COLO668 (cell line): ENCODE data around the gene SSR3.
"Not testable (repeated sequence)": the region's sequence is repeated elsewhere in the genome, so short reads cannot be mapped to it uniquely, and the experiment has no call there.

ENCODE experiments used
- DNase-seq: peaks from one replicate; lab custom pipeline; 2025; ENCODE audit not compliant: unreplicated experiment; lab: John Stamatoyannopoulos, UW

Gene SSR3

DNA sequence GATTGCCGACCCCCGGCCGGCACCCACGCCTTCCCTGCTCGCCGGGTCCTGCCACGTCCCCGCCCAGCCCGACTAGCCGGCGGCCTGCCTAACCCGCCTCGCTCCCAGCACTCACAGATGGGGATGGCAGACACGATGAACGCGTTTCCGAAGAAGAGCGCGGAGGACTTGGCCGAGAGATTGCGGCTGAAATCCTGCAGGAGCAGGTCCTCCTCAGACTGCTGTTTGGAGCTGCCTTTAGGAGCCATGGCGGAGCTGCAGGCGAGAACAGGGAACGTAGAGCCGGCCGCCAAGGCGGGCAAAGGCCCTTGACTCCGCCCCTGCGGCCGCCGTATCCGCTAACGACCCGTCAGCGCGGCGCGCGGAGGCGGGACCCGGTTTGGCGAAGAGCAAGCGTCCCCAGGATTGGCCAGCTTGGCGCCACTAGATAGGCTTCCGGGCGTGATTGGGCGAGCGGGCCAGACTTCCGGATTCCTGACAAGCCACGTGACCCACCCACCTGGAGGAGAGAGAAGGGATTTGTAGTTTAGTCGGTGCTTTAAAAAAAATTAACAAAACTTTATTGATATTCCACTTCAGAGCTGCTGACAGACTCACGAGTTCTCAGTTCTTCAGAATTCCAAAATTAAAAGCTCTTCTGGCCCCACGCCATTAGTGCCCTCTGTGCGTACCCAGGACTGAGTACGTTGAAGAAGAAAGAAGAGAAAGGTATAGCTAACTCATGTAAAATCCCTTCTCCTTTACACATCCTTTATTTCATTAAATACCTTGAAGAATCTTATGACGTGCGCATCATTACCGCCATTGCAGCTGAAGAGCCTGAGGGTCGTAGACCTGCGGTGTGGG is at the start of gene SSR3:
SSR3 (minus strand) TSS at position 276 of the 846 bp plus-strand sequence; CDS start at position 248, 28 bp downstream.
- DNase-seq, result peak; percentile 97

DNA sequence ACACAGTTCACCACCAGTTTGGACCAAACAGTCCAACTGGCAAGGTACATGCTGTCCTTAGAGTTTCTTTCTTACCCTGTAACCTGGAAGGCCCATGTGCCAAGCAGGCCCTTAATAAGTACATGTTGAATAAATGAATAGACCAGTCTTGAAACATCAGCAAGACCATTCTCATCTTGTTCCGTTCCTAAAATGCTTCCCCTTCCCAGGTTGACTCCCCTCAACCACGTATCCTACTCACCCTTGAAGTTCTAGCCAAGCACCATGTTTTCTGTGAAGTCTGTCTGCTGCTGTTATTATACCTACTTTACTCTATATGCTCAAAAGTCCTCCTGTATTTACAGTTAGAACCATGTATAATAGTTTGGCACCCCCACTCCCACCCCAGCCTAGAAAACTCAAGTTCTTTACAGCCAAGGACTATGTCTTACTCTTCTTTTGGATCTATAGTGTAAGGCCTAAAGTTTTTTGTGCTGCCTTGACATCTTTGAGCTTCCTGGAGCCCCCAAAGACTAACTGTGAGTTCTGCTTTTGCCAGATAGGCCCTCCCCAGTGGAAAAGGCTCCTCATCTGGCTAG is 49.2 kb upstream of the SSR3 start:
- no peak for DNase-seq

DNA sequence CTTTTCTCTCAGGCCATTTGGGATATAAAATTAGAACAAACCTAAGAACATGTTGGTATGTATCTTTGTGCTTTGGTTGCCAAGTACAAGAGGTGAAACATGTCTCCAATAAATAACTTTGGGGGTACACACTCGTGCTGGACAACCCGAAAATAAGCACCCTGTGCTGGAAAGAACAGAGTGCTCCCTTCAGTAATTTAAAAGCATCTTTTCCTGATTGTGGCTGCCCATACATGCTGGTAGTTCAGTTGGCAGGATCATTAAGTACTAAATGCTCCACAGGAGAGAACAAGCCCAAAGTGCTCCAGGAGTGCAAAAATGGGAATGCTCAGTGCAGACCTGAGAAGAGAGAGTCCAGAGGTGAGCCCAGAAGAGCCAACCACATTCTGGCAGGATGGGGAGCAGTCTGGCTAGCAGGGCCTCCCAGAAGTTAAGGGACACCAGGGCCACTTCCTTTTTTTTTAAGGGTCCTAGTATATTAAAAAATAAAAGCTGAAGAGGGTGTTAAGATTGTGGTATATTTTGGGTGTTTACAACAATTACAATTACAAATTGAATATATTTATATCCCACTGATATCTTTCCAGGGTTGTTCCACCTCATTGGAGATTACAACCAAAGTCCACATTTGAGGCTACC is 48.6 kb upstream of the SSR3 start:
- DNase-seq, result no peak

DNA sequence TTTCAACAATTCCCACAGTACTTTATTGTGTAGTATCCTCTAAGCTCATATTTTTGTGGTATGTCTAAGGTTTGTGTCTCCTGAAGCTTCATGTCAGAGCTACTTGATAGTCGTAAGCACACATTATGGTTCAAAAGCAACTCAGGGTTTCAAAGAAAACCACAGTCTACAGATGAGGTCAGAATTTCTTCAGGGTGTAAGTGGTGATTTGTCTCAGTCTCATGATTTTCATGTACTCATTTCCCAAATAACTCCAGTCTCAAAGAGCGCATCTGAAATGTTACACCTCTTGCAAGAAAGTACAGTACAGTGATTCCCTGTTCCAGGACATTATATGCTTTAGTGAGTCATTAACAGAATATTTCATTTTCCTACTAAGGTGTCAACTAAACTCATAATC is 47.5 kb upstream of the SSR3 start:
- DNase-seq, result no peak

DNA sequence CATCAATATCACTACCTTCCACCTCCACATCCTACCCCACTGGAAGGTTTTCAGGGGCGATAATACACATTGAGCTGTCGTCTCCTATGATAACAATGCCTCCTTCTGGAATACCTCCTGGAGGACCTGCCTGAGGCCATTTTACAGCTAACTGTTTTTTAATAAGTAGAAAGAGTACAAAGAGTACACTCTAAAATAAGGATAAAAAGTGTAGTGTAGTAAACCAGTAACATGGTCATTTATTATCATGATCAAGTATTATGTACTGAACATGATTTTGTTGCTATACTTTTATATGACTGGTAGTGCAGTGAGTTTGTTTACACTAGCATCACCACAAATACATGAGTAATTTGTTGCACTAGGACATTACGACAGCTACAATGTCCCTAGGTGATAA is 46.6 kb upstream of the SSR3 start:
- DNase-seq, result no peak

DNA sequence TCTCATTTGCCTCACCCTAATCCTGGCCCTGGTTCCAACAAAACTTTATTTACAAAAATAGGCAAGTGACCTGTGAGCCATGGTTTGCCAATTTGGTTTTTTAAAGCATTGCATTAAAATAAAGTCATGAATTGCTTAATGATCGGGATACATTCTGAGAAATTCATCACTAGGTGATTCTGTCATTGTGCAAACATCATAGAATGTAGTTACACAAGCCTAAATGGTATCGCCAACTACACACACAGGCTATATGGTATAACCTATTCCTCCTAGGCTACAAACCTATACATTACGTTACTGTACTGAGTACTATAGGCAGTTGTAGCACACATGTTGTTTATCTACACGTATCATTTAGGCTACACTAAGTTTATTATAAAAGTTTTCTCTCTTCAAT is 45.9 kb upstream of the SSR3 start:
- no peak for DNase-seq

DNA sequence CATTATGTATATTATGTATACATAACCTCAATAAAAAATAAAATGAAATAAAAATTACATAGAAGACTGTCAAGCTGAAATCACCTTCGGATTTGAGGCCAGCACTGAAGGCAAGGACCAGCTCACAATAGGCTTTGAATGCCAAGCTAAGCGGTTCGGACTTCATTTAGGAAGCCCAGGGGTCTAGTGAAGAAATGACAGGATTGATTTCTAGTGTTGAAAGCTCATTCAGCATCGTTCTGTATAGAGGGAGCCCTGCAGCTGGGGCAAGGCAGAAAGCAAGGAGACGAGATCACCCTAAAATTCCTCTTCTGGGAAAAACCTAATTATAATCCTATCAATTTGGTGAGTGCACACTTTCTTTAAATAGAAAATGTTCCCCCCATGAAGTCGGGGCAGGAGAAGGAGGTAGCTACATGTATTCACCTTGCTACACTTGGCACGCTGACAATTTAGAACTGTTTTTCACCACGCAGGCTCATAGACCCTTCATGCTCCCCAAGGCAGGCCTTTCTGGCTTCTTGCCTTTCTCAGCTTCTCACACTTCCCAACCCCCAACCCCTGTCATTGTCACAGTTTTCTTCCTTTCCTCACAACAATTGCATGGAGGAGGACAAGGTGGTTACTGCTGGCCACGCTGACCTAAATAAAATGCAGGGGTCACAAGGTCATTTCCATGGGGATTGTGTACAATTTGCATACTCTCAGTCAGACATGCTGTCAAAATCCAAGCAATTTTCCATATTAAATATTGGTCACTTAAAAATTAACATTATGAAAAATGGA is 44.4 kb upstream of the SSR3 start:
- DNase-seq, result no peak

DNA sequence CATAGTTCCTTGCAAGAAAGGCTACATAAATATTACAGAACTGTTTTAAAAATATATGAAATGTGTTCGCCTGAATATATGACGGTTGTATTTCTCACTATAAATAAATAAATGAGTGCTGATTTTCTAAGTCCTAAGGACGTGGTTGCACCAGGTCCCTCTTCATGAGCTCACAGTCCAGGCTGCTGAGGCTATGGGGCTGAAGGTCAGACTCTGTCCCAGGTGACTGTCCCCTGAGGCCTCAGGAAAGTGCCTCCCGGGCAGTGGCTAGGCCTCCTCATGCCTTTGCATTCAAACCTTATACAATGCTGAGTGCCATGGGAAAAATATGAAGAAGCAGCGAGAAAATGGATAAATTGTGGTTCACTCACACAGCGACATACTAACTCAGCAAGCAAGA is 43.5 kb upstream of the SSR3 start:
- DNase-seq, result no peak

DNA sequence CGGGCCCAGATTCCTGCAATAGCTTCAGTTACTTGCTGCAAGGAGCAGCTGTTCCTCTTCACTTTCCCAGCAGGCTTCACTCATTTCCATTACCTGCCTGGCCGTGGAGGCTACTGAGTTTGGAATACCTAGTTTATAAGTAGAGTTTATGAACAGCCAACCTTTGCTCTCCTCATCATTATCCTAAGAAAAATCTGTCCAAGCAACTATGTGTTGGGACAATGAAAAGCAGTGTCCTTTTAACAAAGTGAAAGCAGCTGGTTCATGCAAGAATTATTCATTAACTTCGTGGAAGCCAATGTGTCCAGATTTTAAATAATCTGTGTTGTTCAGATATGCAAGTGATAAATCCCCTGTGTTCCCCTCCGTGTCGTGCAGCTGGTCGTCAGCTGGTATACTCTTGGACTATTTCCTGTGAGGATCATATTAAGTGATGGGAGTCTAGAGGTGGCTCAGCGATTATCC is 39.3 kb upstream of the SSR3 start:
- DNase-seq, result no peak

DNA sequence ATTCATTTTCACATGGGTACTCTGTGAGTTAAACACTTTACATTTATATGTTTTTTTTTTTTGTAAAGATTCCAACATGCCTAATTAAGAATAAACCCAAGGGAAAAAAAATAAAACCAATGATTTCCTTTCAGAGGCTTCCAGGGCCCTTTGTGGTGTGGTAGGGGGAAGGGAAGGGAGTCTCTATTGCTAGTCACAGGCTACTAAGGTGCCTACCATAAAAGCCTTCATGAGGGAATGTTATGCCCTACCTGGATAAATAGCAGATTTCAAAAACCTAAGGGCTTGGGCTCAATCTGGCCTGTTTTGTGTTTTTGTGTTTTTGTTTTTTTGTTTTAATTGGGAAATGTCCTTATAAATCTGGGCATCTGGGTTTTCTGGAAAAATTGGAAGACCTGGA is 38.9 kb upstream of the SSR3 start:
- no peak for DNase-seq

DNA sequence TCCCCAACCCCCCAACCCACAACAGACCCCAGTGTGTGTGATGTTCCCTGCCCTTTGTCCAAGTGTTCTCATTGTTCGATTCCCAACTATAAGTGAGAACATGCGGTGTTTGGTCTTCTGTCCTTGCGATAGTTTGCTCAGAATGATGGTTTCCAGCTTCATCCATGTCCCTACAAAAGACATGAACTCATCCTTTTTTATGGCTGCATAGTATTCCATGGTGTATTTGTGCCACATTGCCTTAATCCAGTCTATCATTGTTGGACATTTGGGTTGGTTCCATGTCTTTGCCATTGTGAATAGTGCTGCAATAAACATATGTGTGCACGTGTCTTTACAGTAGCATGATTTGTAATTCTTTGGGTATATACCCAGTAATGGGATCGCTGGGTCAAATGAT is 34.9 kb upstream of the SSR3 start:
- DNase-seq, result not testable (repeated sequence)

DNA sequence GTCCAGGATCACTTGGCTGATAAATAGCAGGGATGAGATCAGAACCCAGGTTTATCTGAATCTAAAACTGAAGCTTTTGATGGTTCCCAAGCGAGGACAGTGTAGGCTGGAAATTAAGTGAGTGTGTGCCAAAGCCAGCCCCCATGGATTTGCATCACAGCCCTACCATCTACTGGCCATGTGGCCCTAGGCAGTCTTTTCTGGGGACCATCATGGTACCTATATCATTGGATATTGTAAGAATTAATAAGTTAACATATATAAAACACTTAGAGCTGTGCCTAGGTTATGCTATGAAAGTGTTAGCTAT is 32.8 kb upstream of the SSR3 start:
- no peak for DNase-seq

DNA sequence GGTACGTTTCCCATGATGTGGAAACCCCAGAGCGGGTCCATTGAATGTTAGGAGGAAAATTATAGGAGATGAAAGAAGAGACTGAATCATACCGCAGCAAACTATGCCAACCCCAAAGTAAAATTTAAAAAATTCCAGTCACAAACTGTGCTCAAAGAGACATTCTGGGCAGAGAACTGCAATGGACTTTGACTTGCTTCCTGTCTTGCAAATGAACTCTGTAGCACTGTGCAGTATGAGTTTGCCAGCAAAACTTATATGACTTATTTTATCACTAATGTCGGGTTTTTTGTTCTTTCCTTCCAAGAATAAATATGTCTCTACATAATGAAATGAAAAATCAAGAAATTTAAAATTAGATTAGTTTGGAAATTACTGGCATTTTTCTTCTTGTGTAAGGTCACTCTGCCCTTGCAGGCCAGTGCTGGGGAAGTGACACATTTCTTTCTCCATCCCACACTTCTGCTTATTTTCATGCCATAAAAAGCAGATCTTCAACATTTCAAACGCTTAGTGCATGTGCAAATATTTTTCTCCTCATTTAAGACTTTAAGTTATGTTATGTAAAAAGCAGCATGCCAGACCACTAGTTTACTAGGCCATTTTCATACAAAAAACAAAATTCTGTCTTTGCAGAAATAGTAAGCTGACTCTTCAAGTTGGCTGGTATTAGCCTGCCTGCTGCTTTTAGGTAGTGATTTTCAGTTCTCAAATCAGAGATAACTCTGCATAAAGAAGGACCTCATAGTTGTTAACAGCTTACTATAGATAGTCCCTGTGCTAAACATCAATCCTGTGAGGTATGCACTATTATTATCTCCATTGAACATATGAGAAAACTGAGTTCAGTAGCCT is 32.2 kb upstream of the SSR3 start:
- no peak for DNase-seq

DNA sequence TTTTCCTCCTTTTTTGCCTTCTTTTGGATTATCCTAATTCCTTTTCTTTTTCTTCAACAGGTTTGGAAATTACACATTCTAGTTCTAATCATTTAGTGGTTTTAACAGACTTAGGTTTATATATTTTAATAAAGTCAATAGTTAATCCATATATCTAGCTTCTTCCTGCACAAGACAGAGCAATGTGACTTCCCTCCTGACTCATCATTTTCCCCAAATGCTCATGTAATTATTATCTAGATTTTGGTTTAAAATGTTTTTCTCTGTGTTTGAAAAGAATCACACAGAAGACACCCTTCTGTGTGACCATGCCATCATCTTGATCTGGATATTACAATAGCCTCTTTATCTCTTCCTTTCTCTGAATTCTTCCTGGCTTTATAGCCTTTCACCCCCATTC is 28.6 kb upstream of the SSR3 start:
- DNase-seq, result no peak

DNA sequence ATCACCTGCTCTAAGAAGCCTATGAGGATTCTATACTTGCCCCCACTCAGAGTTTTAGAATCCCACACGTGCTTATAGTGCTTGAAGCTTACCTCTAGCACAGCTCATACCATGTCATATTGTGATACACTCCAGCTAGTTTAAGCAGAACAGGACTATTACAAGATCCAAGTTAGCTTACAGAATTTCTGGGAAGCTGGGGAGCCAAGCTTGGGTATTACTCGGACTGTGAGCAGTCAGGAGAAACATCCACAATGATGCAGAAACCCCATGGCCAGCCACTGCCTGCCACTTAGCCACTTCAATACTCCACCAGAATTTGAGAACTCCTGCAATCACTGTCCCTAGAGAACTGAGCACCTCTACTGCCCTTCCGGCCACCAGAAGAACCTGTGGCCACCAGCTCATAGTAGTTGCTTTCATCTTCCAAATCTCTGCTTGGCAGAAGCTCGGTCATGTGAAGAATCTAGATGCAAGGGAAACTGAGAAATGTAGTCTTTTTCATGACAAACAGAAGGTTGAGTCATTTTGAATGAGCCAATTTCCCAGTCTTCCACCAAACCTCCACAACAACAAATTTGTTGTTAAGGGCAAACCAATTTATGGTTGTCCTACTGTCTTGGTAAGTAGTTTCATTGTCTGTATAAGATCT is 27.7 kb upstream of the SSR3 start:
- no peak for DNase-seq

DNA sequence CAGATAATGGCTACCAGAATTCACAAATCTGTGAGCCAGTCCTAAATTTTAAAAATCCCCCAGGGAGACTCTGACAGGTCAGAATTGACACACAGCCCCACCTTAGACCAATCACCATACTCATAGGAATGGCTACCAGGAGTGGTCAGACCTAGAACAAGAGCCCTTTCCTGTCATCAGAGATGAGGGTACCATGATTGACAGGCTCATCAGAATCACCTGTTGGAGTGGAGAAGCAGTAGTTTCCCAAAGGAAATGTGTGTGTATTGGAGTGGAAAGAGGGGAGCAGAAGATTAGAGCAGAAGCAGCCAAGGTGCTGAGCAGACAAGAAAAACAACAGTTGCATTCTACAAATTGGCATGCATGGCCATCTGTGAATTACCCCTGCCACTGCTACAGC is 27.0 kb upstream of the SSR3 start:
- no peak for DNase-seq

DNA sequence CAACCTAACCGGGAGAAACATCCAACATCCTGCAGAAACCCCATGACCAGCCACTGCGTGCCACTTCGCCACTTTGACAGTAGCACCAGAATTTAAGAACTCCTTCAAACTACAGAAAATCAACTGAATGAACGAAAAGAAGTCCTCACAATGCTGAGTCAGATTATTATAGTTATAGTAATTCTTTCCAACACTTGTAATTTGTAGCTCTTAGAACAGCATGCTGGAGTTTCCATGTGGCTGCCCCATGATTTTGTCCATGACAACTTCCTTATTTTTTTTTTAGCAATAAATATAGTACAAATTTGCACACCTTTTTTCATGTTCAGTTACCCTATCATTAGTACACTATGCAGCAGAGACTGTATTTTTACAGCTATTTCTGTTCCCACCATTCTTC is 26.1 kb upstream of the SSR3 start:
- DNase-seq, result no peak

DNA sequence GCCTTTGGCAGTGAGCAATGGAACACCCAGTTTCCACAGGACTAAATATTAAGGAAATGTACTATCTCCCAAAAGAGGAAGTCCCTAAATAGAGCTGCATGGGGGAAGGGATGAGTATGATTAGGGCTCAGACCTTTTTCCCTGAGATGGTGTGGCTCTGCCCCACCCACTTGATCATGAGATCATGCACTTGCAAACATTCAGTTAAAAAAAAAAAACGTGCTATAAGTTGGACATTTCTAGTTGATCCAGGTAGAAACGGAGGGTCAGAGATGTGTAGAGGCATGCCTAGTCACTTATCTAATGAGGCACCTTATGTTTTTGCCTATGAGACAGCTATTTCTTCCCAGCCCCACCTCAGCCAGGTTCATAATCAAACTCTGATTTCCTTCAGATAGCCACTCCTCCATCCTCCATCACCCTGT is 24.5 kb upstream of the SSR3 start:
- DNase-seq, result no peak

DNA sequence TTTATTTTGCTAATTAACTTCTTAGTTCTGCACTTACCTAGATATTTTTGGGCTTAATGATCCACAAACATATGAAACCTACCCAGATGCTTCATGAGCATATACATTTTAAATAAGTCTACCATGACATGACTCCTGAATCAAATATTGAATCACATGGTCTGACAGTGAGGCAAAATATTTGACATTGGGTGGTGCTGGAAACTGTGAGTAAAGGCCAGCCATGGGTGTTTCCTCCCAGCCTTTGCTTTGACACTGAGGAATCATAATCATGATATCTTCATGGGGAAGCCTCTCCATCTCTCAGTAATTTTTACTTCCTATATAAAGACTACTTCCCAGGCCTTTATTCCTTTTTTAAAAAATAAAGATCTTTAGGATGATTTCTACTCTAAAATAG is 22.8 kb upstream of the SSR3 start:
- DNase-seq, result no peak

DNA sequence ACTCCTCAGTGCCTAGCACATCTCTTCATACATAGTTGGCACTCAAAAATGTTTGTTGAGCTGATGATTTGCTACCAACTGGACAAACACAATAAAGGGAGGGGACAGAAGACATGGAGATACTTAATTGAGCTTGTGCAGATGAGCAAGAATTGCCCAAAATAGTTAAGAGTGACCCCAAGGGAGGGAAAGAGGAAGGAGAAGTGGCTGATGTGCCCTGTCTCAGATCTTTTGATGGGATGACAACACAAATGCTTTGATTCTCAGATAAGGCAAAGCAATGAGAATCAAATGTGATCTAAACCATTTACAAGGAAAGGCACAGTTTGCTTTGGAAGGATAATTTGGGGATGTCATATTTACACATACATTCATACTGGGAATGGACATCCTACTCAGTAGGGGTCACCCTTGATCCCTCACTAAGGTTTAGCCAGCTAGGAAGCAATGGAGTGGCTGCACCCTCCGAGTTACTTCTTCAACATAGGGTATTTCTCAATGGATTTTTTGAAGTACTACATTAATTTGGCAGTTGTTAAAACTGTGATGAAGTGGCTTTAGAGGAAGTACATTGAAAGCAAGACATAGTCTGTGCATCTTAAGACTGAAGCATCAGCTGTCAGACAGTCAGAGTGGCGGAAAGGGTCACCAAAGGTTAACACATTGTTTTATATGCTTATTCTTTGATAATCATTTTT is 21.9 kb upstream of the SSR3 start:
- no peak for DNase-seq
